ENCODE measurements around the gene FCHO2. TPM values are rescaled to one million over a fixed set of nuclear protein-coding genes. Genes with fewer than 3 reads are reported as not detected.

FCHO2 gene
- total RNA-seq, 1 experiment from 2014 or later: 25.3 TPM

DNA sequence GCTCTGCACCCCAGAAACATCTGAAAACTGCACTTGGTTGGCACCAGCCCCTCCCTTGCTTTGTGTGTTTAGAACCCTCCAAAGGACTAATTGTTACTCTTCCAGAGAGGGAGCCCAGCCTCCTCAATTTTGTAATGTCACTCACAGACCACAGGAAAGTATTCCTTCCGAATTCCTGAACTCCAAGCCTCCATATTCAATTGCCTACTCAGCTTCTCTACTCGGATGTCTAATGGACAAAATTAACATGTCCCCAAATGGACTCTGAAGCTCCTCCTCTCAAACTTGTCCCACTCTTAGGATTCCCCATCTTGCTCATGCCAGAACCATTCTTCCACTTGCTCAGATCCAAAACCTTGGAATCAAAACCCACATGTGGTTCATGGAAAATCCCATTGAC, 160.7 kb downstream of the FCHO2 start:
- in situ Hi-C loops (cut with HindIII; ENCODE audit: low pct_unique_long_range_greater_than_20kb, low sequenced_read_pairs) (no loop called here), intact Hi-C loops (cut with micrococcal nuclease; ENCODE audit: unreplicated experiment) (no loop called here)
- DNase-seq (ENCODE audit: low read depth, low spot score) (no peak), ATAC-seq (no peak)
- ChIA-PET CTCF (interaction anchor here (0.8 kb wide), 1 partner anchor 9 kb away, joined by 3 read pairs; no protein-coding TSS in a partner anchor), POLR2A (no interaction called here)
- peaks cover 6% of the 10 kb centered on the region; the same call in 1 of the 2 replicates for H3K4me1 ChIP-seq (ENCODE audit: control insufficient read depth, insufficient read depth, low read length)
- BruUV-seq (replicated peaks): no TSS peak
- H3K9me3 ChIP-seq (ENCODE audit: control insufficient read depth, insufficient read depth, low read depth, low read length): no peaks in the 10 kb centered on the region
- no peak overlapping the region for H3K4me3 ChIP-seq (ENCODE audit: low read depth in 2 of 2, low read length in 2 of 2)
- no peaks in the 10 kb centered on the region; the same call in 1 of the 2 replicates for H3K27me3 ChIP-seq (ENCODE audit: control insufficient read depth, insufficient read depth, low read length)
- no peak overlapping the region for H3K27ac ChIP-seq (ENCODE audit: low read length)
- TF ChIP-seq, protein P1, sequence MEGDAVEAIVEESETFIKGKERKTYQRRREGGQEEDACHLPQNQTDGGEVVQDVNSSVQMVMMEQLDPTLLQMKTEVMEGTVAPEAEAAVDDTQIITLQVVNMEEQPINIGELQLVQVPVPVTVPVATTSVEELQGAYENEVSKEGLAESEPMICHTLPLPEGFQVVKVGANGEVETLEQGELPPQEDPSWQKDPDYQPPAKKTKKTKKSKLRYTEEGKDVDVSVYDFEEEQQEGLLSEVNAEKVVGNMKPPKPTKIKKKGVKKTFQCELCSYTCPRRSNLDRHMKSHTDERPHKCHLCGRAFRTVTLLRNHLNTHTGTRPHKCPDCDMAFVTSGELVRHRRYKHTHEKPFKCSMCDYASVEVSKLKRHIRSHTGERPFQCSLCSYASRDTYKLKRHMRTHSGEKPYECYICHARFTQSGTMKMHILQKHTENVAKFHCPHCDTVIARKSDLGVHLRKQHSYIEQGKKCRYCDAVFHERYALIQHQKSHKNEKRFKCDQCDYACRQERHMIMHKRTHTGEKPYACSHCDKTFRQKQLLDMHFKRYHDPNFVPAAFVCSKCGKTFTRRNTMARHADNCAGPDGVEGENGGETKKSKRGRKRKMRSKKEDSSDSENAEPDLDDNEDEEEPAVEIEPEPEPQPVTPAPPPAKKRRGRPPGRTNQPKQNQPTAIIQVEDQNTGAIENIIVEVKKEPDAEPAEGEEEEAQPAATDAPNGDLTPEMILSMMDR (IDR thresholded peaks at IDR 0.05): no peak
- no peak for TF ChIP-seq POLR2AphosphoS5 (IDR thresholded peaks at IDR 0.05; ENCODE audit: low read depth, low read length)
- no peak for TF ChIP-seq SIN3A (IDR thresholded peaks at IDR 0.05; ENCODE audit: borderline replicate concordance, insufficient read depth, low read depth, low read length)
- no peak for TF ChIP-seq TCF7L2 (IDR thresholded peaks at IDR 0.05; ENCODE audit: low read depth, low read length)
- TF ChIP-seq, protein P2, sequence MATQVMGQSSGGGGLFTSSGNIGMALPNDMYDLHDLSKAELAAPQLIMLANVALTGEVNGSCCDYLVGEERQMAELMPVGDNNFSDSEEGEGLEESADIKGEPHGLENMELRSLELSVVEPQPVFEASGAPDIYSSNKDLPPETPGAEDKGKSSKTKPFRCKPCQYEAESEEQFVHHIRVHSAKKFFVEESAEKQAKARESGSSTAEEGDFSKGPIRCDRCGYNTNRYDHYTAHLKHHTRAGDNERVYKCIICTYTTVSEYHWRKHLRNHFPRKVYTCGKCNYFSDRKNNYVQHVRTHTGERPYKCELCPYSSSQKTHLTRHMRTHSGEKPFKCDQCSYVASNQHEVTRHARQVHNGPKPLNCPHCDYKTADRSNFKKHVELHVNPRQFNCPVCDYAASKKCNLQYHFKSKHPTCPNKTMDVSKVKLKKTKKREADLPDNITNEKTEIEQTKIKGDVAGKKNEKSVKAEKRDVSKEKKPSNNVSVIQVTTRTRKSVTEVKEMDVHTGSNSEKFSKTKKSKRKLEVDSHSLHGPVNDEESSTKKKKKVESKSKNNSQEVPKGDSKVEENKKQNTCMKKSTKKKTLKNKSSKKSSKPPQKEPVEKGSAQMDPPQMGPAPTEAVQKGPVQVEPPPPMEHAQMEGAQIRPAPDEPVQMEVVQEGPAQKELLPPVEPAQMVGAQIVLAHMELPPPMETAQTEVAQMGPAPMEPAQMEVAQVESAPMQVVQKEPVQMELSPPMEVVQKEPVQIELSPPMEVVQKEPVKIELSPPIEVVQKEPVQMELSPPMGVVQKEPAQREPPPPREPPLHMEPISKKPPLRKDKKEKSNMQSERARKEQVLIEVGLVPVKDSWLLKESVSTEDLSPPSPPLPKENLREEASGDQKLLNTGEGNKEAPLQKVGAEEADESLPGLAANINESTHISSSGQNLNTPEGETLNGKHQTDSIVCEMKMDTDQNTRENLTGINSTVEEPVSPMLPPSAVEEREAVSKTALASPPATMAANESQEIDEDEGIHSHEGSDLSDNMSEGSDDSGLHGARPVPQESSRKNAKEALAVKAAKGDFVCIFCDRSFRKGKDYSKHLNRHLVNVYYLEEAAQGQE (IDR thresholded peaks at IDR 0.05; ENCODE audit: insufficient read depth in 1 of 2, low read depth in 2 of 2, low read length in 1 of 2): no peak
- H3K36me3 ChIP-seq (ENCODE audit: control insufficient read depth, insufficient read depth, low read length): no peaks in the 10 kb centered on the region

DNA sequence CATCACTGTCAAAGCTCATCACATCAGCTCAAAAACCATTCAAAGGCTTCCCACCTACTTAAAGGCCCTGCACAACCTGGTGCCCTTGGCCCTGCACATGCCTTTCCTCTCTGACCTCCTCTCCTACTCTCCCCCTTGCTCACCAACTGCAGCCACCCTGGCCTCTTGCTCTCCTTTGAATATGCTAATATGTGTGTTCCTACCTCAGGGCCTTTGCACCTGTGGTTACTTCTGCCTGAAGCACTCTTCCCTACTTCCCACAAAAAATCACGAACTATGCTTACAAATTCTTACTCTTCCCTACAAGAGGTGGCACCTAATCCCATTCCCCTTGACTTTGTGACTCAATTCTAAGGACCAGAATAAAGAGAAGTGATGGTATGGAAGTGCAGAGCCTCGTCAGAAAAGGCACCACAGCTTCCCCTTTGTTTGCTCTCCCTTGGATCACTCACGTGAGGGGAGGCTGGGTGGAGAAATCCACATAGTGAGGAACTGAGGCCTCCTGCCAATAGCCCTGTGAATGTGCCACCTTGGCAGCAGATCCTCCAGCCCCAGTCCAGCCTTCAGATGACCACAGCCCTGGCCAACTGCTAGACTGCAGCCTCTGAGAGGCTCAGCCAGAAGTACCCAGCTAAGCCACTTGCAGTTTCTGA, 161.4 kb downstream of the FCHO2 start:
- TF ChIP-seq POLR2AphosphoS5 (IDR thresholded peaks at IDR 0.05; ENCODE audit: low read depth, low read length) (no peak), TCF7L2 (IDR thresholded peaks at IDR 0.05; ENCODE audit: low read depth, low read length) (no peak), SIN3A (IDR thresholded peaks at IDR 0.05; ENCODE audit: borderline replicate concordance, insufficient read depth, low read depth, low read length) (no peak)
- TF ChIP-seq, protein P1 (IDR thresholded peaks at IDR 0.05): no peak
- TF ChIP-seq, protein P2 (IDR thresholded peaks at IDR 0.05; ENCODE audit: insufficient read depth in 1 of 2, low read depth in 2 of 2, low read length in 1 of 2): no peak
- H3K4me3 ChIP-seq (ENCODE audit: low read depth in 2 of 2, low read length in 2 of 2): no peak overlapping the region
- no peak overlapping the region for H3K27ac ChIP-seq (ENCODE audit: low read length)
- H3K27me3 ChIP-seq (ENCODE audit: control insufficient read depth, insufficient read depth, low read length): no peaks in the 10 kb centered on the region; the same call in 1 of the 2 replicates
- in situ Hi-C loops (cut with HindIII; ENCODE audit: low pct_unique_long_range_greater_than_20kb, low sequenced_read_pairs) (no loop called here), intact Hi-C loops (cut with micrococcal nuclease; ENCODE audit: unreplicated experiment) (no loop called here)
- H3K36me3 ChIP-seq (ENCODE audit: control insufficient read depth, insufficient read depth, low read length): no peaks in the 10 kb centered on the region
- no peaks in the 10 kb centered on the region for H3K9me3 ChIP-seq (ENCODE audit: control insufficient read depth, insufficient read depth, low read depth, low read length)
- DNase-seq (ENCODE audit: low read depth, low spot score) (no peak), ATAC-seq (no peak)
- peaks cover 6% of the 10 kb centered on the region; the same call in 1 of the 2 replicates for H3K4me1 ChIP-seq (ENCODE audit: control insufficient read depth, insufficient read depth, low read length)
- no TSS peak for BruUV-seq (replicated peaks)
- ChIA-PET CTCF (interaction anchor here (0.8 kb wide), 1 partner anchor 9 kb away, joined by 3 read pairs; no protein-coding TSS in a partner anchor), POLR2A (no interaction called here)

Data from Panc1 (cell line).